Fibroblast of peridontal ligament (primary cell): ENCODE results near the gene NAALADL1.
"Not testable (repeated sequence)": the region's sequence is repeated elsewhere in the genome, so short reads cannot be mapped to it uniquely, and the experiment has no call there.

ENCODE experiments used
- DNase-seq: peaks from one replicate; pipeline ENCODE4 v3.0.0-alpha.2; 2010; ENCODE audit errors: extremely low read depth

NAALADL1 gene

DNA sequence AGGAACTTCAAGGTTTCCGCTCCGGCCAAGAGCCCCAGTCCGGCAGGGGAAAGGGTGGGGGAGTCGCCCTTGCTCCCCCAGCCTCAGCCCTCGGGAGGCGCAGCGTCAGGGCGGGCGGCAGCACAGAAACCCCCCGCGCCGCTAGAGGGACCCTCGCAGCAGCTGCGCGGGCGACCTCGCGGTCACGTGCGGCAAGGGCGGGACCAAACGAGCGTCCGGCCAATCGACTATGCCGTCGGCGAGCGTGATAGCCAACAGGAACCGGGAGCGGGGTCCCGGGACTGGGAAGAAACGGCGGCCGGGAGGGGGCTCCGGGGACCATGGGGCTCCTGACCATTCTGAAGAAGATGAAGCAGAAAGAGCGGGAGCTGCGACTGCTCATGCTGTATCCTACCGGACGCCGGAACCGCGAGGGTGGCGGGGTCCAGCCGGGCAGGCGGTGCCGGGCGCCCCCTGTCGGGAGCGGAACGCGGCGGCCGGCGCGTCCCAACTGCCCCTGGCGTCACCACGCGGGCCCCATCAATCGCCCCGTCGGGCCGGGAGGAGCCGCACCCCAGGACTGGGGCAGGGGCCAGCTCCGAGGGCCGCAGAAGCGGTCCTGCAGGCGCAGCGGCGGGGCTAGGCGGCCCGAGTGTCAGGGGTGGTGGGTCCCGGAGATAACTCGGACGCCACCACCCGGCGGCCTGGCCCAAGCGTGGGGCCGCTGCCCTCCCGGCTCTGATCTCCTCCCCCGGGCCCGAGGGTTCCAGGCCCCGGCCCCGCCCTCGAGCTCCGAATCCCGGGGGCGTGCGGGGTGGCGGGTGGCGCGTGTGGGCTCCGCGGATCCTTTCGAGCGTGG, 44.2 kb downstream of the NAALADL1 start, which contains the start of gene ARL2:
TSS of gene ARL2 (plus strand) at position 273 of the 838 bp plus-strand sequence. CDS start at position 321, 48 bp downstream.
- peak; percentile 84 for DNase-seq

DNA sequence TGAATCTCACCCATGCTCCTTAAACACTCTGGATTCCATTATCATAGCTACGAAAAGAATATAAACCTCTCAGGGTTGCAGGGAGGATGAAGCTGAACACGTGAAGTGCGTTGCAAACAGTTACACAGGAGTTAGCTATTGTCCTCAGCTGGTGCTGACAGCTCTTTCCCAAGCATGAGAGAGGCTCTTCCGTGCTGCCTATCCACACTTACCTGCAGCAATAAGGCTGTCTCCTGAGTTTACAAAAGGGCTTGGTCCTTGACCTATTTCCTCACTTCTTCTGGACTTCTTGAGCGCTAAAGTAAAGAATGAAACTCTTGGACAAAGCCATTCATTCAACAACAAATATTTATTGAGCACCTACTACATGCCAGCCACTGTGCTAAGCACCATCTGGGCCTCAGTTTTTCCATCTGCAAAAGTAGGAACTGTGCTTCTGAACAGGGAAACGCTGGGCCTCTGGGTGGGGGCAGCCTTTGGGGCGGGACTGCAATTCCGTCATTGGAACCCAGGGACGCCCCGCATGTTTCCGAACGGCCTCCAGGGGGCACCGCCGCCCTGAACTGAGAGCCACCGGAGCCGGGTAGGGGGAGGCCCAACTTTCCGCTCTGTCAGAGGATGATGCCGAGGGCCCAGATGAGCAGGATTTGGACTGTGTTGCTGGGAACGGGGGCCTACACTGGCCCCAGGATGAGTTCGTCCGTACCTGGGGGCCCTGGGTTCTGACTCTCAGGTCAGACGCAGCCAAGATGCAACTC, 45.0 kb downstream of the NAALADL1 start:
- DNase-seq: peak; percentile 83

DNA sequence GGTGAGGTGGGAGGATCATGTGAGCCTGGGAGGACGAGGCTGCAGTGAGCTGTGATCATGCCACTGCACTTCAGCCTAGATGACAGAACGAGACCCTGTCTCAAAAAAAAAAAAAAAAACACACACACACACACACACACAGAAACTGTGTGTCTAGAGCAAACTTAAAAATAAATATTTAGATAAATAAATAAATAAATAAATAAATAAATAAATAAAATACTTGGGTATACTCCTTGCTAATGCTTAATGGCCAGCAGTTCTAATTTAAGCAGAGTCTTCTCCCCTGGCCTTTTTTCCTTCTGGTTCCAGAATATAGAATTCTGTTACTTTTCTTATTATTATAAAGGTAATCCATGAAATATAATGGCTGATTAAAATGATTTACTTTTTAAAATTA, 49.5 kb downstream of the NAALADL1 start:
- DNase-seq: no peak

DNA sequence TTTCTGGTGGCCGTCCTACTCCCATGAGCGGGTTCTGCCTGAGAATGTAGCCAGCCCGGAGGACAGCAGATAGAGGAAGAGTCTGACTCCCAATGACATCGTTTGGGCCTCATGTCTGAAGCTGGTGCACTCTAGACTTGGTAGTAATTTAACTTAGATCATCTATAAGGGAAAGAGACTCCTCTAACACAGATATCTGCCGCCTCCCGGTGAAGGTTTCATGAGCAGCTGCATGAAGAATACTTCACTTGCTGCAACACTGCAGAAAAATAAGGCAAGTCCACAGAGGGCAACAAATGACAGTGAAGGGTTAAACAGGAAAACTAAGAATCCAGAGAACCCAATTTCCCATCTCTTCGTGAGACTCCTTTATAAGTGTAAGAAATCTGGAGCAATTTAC, 50.3 kb downstream of the NAALADL1 start:
- peak; percentile 35 for DNase-seq

DNA sequence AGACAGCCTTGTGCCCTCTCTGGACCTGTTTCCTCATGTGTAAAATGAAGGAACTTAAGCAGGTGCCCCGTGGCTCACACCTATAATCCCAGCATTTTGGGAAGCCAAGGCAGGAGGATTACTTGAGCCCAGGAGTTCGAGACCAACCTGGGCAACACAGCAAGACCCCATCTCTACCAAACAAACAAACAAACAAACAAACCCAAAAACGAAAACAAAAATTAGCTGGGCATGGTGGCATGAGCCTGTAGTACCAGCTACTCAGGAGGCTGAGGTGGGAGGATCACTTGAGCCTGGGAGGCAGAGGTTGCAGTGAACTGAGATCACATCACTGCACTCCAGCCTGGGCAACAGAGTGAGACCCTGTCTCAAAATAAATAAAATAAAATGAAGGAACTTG, 54.4 kb downstream of the NAALADL1 start:
- not testable (repeated sequence) for DNase-seq

DNA sequence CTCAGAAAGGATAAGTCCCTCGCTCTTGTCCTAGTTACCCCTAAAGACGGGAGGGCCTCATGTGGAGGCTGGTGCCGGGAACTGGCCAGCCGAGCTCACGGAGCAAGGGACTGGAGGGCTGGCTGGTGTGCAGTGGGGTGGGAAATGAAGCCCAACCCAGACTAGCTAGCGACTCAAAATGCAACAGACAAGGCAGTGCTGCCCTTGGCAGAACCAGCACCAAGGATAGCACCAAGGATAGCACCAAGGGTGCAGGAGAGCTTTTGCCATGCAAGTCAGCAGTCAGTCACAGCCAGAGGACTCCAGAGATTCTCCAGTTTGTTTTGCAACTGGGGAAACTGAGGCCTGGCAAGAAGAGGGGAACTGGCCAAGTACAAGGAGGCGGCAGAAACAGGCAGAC, 55.1 kb downstream of the NAALADL1 start:
- DNase-seq: peak; percentile 50

DNA sequence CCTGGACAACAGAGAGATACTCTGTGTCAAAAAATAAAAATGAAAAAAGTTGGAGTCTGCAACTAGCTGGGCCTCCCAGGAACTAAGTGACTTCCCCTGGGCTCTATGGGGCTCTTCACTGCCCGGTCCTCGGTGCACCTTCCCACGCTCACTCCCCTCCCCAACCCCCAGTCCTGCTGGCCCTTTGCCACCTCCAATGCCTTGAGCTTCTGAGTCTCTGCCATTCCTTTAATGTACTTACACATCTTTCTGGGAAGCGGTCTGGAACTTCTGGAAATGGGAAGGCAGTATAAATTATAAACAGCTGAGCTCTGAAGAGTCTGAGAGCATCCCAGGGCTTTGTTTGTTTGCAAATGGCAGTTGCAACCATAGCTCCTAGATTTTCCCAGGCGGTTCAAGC, 55.6 kb downstream of the NAALADL1 start:
- peak; percentile 17 for DNase-seq

DNA sequence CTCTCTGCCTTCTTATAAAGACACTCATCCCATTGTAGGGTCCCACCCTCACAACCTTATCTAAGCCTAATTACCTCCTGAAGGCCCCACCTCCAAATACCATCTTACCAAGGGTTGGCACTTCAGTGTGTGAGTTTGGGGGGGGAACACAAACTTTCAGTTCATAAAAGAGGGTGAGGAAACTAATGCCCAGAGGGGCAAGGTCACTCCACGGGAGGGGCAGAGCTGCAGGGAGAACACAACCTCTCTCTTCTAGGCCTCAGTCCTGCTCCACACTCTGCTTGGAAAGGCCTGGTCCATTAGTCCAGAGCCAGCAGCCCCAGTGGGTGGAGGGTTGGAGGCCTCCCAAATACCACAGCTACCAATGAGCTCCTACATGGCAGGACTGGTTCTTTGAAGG, 58.9 kb downstream of the NAALADL1 start:
- DNase-seq: no peak

DNA sequence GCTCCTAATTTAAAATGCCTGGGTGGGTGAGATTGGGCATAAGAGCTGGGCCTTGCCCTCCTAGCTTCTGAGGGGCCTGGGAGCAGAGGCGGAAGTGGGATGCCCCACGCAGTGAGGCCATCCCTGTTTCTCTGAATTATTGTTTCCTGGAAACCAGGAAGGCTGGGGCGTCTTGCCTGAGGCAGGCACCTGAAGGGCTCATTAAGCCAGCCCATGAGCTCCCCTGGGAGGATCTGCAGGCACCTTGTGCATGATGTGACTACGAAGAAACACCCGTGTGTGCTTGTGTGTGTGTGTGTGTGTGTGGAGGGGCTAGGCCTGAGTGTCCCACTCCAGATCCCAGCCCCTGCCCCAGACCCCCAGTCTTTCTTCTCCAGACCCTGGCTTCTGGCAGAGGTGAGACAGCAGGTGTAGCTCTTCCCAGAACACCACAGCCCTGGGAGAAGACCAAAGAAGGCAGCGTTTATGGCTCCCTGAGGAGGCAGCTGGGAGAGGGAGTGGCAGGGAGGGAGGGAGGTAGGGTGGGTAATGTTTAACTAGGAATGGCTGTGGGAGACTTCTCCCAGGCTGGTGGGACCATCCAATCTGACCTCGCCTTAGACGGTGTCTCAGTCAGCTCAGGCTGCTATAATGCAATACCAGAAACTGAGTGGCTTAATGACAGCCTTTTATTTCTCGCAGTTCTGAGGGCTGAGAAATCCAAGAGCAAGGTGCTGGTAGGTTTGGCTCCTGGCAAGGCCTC, 59.5 kb downstream of the NAALADL1 start:
- DNase-seq: no peak

DNA sequence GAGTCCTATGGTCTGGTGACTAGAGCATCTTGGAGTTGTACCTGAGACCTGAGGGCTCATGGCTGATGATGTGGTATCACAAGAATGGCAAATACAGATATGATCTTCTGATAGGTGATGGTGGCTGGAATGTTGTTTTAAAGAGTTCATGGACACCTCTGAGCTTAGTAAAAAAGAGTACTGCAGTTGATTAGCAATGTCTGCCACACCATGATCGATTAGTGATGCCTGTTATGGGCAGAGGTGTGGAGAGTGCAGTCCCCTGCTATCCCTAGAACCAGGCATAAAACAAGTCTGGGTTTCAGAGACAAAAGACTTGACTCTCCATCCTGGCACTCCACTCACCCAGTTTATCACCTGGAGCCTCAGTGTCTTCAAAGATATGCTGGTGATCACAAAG, 60.2 kb downstream of the NAALADL1 start:
- no peak for DNase-seq

DNA sequence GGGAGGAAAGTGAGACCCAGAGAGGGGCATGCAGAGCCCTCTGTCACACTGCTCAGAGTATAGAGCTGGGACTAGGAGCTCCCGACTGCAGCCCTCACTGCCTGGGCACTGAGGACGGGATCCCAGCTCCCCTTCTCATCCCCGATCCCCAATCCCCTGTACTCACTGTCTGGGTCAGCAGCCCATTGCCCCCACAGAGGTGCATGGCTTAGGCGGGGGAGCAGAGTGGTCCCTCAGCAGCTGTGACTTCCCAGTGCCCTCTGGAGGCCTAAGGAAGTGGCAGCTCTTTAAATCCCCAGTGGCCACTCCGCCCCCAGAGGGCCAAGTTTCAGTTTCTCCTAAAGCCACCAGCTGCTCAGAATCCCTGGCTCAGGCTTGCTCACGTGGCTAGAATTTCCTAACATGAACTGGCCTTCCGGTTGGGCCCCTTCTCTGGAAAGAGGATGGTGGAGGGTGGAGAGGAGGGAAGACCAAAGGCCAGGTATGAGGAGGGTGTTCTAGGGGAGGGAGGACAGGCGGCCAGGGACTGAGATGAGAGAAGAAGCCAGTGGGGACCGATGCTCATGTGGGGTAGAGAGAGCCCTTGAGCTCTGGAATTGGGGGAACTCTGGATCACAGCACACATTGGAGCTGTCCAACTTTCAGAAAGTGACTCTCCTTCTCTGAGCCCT, 61.5 kb downstream of the NAALADL1 start, which contains the start of gene BATF2:
TSS of gene BATF2 (minus strand) at position 262 of the 671 bp plus-strand sequence. CDS start at position 205, 57 bp downstream.
- DNase-seq: peak; percentile 49

DNA sequence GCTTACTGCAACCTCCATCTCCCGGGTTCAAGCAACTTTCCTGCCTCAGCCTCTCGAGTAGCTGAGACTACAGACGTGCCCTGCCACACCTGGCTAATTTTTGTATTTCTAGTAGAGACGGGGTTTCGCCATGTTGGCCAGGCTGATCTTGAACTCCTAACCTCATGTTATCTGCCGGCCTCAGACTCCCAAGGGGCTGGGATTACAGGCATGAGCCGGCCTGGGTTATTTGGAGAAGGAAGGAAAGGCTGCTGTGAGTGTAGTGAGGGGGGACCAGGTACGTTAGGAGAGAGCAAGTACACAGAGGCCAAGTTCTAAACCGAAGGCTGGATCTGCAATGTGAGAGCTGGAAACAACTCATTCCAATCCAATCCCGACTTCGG, 62.0 kb downstream of the NAALADL1 start:
- no peak for DNase-seq
